22Rv1 (cell line): Measurements from ENCODE around the gene ALDH7A1.

Source experiments
- H3K27ac ChIP-seq: fragments of 450-650 bp; 2 replicates; pipeline ENCODE4 v1.5.1; 2017
- ZFX ChIP-seq: fragments of 450-650 bp; IDR thresholded peaks from 2 replicates; pipeline ENCODE4 v1.6.1; 2017; ENCODE audit warnings: antibody characterized with exemption, borderline replicate concordance
- TF ChIP-seq, protein P1 (sequence below): fragments of 450-650 bp; IDR thresholded peaks from 2 replicates; pipeline ENCODE4 v1.5.1; 2017; ENCODE audit warnings: mild to moderate bottlenecking

ALDH7A1 gene

DNA sequence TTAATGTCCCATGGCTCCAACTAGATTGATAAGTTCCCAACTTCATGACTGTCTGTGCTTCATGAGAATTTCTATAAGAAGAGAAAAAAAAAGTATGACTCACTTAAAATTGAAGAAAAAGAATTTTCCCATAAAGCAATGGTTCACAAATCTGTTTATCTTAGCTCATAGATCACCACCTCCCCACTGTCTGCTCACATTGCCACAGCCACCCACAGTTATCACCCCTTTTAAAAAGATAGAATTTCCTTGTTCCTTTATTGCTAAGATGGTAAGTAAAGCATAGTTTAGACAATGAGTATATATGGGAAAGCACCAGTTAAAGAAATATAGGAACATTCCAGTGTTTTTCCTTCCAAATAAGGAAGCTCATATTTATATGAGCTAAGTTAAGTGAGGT is 67.1 kb downstream of the ALDH7A1 start:
- H3K27ac ChIP-seq, result no peak overlapping the region
- TF ChIP-seq, protein P1, sequence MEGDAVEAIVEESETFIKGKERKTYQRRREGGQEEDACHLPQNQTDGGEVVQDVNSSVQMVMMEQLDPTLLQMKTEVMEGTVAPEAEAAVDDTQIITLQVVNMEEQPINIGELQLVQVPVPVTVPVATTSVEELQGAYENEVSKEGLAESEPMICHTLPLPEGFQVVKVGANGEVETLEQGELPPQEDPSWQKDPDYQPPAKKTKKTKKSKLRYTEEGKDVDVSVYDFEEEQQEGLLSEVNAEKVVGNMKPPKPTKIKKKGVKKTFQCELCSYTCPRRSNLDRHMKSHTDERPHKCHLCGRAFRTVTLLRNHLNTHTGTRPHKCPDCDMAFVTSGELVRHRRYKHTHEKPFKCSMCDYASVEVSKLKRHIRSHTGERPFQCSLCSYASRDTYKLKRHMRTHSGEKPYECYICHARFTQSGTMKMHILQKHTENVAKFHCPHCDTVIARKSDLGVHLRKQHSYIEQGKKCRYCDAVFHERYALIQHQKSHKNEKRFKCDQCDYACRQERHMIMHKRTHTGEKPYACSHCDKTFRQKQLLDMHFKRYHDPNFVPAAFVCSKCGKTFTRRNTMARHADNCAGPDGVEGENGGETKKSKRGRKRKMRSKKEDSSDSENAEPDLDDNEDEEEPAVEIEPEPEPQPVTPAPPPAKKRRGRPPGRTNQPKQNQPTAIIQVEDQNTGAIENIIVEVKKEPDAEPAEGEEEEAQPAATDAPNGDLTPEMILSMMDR, result no peak
- TF ChIP-seq ZFX, result no peak

DNA sequence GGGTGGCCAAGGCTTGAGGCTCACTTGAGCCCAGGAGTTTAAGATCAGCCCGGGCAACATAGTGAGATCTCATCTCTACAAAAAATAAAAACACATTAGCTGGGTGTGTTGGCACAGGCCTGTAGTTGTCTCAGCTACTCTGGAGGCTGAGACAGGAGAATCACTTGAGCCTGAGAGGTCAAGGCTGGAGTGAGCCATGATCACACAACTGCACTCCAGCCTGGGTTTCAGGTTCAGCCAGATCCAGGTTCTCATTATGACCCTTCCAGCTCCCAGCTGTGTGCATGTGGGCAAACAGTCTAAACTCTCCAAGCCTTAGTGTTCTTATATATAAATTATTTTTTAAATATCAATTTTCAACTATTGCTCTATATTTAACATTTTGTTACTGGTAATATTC is 67.9 kb downstream of the ALDH7A1 start:
- TF ChIP-seq, protein P1, result no peak
- no peak for TF ChIP-seq ZFX
- H3K27ac ChIP-seq, result no peak overlapping the region

DNA sequence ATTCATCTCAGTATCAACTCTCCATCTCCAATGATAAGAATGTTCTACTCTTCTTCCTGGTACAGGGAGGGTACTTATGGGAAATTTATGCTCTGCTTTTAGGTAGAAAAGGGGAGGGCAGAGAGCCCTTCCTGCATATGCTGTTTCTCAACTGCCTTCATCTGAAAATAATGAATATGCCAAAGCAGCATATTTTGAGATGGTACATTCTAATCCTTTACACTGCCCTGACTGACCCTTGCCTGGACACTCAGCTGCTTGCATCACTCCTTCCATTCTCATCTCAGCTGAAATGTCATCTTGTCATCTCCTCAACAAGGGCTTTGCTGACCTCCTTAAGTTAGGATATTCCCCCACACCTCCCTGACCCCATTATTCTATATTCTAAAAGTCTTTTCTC is 68.5 kb downstream of the ALDH7A1 start:
- no peak overlapping the region for H3K27ac ChIP-seq
- TF ChIP-seq ZFX, result no peak
- TF ChIP-seq, protein P1, result no peak

DNA sequence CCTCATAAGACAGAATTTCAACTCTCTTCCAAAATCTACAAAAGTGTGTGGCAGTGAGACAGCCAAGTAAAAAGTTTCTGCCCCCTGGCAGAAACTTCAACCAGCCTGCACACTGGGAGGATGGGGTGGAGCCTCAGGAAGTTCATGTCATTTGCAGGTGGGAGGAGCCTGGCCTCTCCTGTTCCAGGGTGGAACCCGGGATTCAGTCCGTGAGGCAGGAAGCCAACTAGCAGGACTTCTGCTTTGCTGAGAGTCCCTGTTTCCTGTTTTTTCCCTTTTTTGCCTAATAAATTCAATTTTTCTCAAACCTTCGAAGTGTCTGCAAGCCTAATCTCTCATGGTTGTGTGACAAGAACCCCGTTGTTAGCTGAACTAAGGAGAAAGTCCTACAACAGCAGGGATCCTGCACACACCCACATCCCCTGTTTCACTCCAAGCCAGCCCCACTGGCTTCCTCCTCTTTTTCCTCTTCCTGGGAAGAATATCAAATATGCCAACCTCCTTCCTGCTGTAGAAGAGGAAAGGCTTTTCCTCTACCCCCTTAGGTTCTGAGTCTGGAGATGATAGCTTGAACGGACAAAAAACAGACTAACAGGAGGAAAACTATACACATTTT is 69.3 kb downstream of the ALDH7A1 start:
- no peak overlapping the region for H3K27ac ChIP-seq
- TF ChIP-seq ZFX, result no peak
- TF ChIP-seq, protein P1, result no peak

DNA sequence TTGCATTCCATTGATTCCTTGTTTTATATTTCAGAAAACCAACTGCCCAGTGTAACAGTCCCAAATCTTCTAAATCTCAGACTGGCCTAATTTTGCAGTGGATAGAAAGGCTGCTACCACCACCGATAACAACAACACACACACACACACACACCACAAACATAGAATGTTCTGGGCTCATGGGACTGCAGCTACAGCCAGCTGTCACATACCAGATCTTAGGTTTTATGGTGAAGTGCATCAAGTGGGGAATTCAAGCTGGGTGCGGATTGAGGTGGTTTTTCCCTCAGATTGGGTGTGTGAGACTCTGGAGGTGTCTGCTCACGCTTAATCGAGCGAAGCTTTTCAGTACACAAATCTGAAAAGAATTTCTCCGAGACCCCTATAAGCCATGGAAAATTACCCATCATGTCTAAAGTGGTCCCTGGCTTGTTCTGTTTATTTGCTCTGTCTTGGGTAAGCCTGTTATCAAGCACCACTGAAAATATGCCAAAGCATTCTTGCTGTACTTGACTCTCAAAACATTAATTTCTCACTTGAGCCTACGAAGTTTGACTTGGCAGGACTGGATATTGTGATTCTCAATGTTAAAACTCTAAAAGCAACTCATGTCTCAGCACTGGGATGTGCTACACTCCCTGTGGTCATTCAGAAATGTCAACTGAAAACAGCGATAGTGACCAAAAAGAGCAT is 71.1 kb downstream of the ALDH7A1 start:
- no peak for TF ChIP-seq ZFX
- TF ChIP-seq, protein P1, result no peak
- no peak overlapping the region for H3K27ac ChIP-seq

DNA sequence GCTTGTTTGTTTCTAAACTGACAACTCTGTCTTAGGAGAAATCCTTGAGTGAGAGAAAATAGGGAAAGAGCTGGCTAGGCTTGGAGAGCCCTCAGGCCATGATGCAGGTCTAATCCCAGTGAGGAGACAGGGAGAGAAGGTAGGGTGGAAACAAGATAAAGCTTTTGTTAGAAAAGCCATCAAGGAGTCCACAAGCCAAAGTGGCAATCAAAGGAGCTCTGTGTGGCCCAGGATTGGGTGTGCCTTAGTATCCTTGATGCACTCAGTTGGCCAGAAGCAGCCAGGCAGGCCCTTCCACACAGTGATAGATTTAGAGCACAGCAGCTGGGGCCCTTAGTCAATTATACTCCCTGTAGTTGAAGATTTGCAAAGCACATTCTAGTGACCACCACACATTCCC is 73.9 kb downstream of the ALDH7A1 start:
- TF ChIP-seq ZFX, result no peak
- TF ChIP-seq, protein P1, result no peak
- H3K27ac ChIP-seq, result no peak overlapping the region

DNA sequence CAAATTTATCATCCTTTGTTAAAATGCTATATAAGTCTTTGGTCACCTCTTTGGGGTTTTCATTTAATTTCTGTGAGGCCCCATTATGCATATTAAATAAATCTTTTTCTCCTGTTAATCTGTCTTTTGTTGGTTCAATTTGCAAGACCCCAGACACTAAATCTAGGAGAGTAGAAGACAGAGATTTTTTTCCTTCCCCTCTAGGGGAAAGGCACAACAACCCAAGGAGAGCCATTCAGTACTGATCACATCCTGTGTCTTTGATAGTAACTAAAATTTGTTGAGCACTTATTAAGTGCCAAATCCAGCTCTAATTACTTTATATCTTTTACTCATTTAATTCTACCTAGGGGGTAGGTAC is 74.4 kb downstream of the ALDH7A1 start:
- no peak overlapping the region for H3K27ac ChIP-seq
- TF ChIP-seq, protein P1, result no peak
- no peak for TF ChIP-seq ZFX
